ENCODE measurements around the gene ENPEP. TPM values are rescaled to one million over a fixed set of nuclear protein-coding genes. Genes with fewer than 3 reads are reported as not detected.

The ENPEP gene
- total and polyA plus RNA-seq, 4 experiments from 2014 or later: not detected

GRCh38 chr4:110612631-110613269, 136.8 kb downstream of the ENPEP start:
- ChIA-PET POLR2A (ENCODE audit: partially characterized antibody) (no interaction called here), CTCF (ENCODE audit: partially characterized antibody) (no interaction called here)
- Mint-ChIP-seq H3K36me3 (peaks cover 0 to under 1% of the 10 kb centered on the region in 2 donors), H3K27me3 (peaks cover 63 to 71% of the 10 kb centered on the region in 2 donors), H3K27ac (no peak overlapping the region), H3K4me1 (peaks cover 6 to 18% (median 8%) of the 10 kb centered on the region in 4 donors), H3K9me3 (peaks cover 0 to 28% (median 18%) of the 10 kb centered on the region in 8 donors), H3K4me3 (no peak overlapping the region)
- no peak for DNase-seq
- H3K27ac ChIP-seq (ENCODE audit: low read depth, low read length): no peak overlapping the region
- no peak overlapping the region for H3K4me3 ChIP-seq (ENCODE audit: low read length in 2 of 2)
- no peaks in the 10 kb centered on the region for H3K9me3 ChIP-seq (ENCODE audit: control insufficient read depth in 1 of 2, low read length in 2 of 2)
- intact Hi-C loops (cut with micrococcal nuclease): no loop called here
- H3K27me3 ChIP-seq (ENCODE audit: insufficient read depth, low read length): peaks cover 52% of the 10 kb centered on the region
- no peaks in the 10 kb centered on the region for H3K36me3 ChIP-seq (ENCODE audit: insufficient read depth, low read length)
- no peaks in the 10 kb centered on the region for H3K4me1 ChIP-seq (ENCODE audit: insufficient read depth, low read length)

- Histone ChIP-seq H3K4me1 (ENCODE audit: insufficient read depth, low read length) (no peaks in the 10 kb centered on the region), H3K27ac (ENCODE audit: low read depth, low read length) (no peak overlapping the region), H3K36me3 (ENCODE audit: insufficient read depth, low read length) (no peaks in the 10 kb centered on the region), H3K27me3 (ENCODE audit: insufficient read depth, low read length) (peaks cover 62% of the 10 kb centered on the region), H3K4me3 (ENCODE audit: low read length in 2 of 2) (no peak overlapping the region), H3K9me3 (ENCODE audit: control insufficient read depth in 1 of 2, low read length in 2 of 2) (no peaks in the 10 kb centered on the region)
- intact Hi-C loops (cut with micrococcal nuclease): no loop called here
- ChIA-PET POLR2A (ENCODE audit: partially characterized antibody) (no interaction called here), CTCF (ENCODE audit: partially characterized antibody) (interaction anchor here (0.6 kb wide), 1 partner anchor 29 kb away, joined by 3 read pairs; no protein-coding TSS in a partner anchor)
- H3K27me3 Mint-ChIP-seq: peaks cover 63 to 70% of the 10 kb centered on the region in 2 donors
- H3K36me3 Mint-ChIP-seq: peaks cover 0 to 5% of the 10 kb centered on the region in 2 donors
- H3K9me3 Mint-ChIP-seq: peaks cover 0 to 38% (median 22%) of the 10 kb centered on the region in 8 donors
- no peak overlapping the region for H3K27ac Mint-ChIP-seq
- H3K4me1 Mint-ChIP-seq: peaks cover 9 to 25% (median 15%) of the 10 kb centered on the region in 4 donors
- DNase-seq: no peak
- H3K4me3 Mint-ChIP-seq: peak overlapping the region in 1 of 8 donors; percentile 8
These were observed 137.8 kb downstream of the ENPEP start for GRCh38 chr4:110613745-110614144.

- Mint-ChIP-seq H3K36me3 (peaks cover 0 to 5% of the 10 kb centered on the region in 2 donors), H3K27ac (no peak overlapping the region), H3K4me1 (peaks cover 11 to 25% (median 15%) of the 10 kb centered on the region in 4 donors), H3K27me3 (peaks cover 62 to 71% of the 10 kb centered on the region in 2 donors), H3K9me3 (peaks cover 0 to 39% (median 25%) of the 10 kb centered on the region in 8 donors), H3K4me3 (peak overlapping the region in 1 of 8 donors; percentile 8)
- ChIA-PET CTCF (ENCODE audit: partially characterized antibody) (no interaction called here), POLR2A (ENCODE audit: partially characterized antibody) (no interaction called here)
- H3K4me3 ChIP-seq (ENCODE audit: low read length in 2 of 2): no peak overlapping the region
- no peak overlapping the region for H3K27ac ChIP-seq (ENCODE audit: low read depth, low read length)
- no peaks in the 10 kb centered on the region for H3K4me1 ChIP-seq (ENCODE audit: insufficient read depth, low read length)
- H3K9me3 ChIP-seq (ENCODE audit: control insufficient read depth in 1 of 2, low read length in 2 of 2): no peaks in the 10 kb centered on the region
- no peaks in the 10 kb centered on the region for H3K36me3 ChIP-seq (ENCODE audit: insufficient read depth, low read length)
- intact Hi-C loops (cut with micrococcal nuclease): no loop called here
- peaks cover 67% of the 10 kb centered on the region for H3K27me3 ChIP-seq (ENCODE audit: insufficient read depth, low read length)
- no peak for DNase-seq
These were observed 138.4 kb downstream of the ENPEP start for GRCh38 chr4:110614173-110614963.

Other genes starting within 250 kb of the ENPEP start
- not detected for gene PITX2, start 146.9 kb downstream of the ENPEP start, total RNA-seq
- not detected for gene PITX2, start 146.9 kb downstream of the ENPEP start, polyA plus RNA-seq

Measured in CD4-positive, alpha-beta memory T cell (primary cell).